Vagina (tissue), 2 donors: ENCODE measurements around the gene BSCL2. TPM values are rescaled to one million over a fixed set of nuclear protein-coding genes. Genes with fewer than 3 reads are reported as not detected.

ENCODE experiments used
- DNase-seq, 2 donors: peaks; one replicate each; pipeline ENCODE4 v3.0.0-alpha.2; 2017; ENCODE audit errors: extremely low spot score in 2 of 2
- H3K27ac ChIP-seq: fragments of 200-600 bp; sonication (generic); one replicate; pipeline ENCODE4 v1.5.1; 2019
- H3K27me3 ChIP-seq: fragments of 200-600 bp; sonication (generic); one replicate; pipeline ENCODE4 v1.5.1; 2019
- H3K36me3 ChIP-seq, 2 donors: fragments of 200-600 bp; sonication (generic); one replicate each; pipeline ENCODE4 v1.5.1; 2017 to 2019
- H3K4me1 ChIP-seq: fragments of 200-600 bp; sonication (generic); one replicate; pipeline ENCODE4 v1.5.1; 2019
- H3K4me3 ChIP-seq, 2 donors: fragments of 200-600 bp; sonication (generic); 1 replicate in 1 of 2; 2 replicates in 1 of 2; pipeline ENCODE4 v1.5.1; 2016 to 2019
- H3K9me3 ChIP-seq: fragments of 200-600 bp; sonication (generic); one replicate; pipeline ENCODE4 v1.5.1; 2019
- CTCF ChIP-seq, 3 experiments: fragments of 450-650 bp in 2 of 3; fragments of 200-600 bp in 1 of 3; sonication (generic) in 1 of 3; IDR thresholded peaks; one replicate each; pipeline ENCODE4 v1.5.1; 2017 to 2019; ENCODE audit warnings: antibody characterized with exemption in 3 of 3, mild to moderate bottlenecking in 2 of 3, moderate library complexity in 2 of 3
- POLR2A ChIP-seq, 2 donors: fragments of 450-650 bp; IDR thresholded peaks; one replicate each; pipeline ENCODE4 v1.6.1; 2017; ENCODE audit warnings: antibody characterized with exemption in 2 of 2, mild to moderate bottlenecking in 2 of 2, moderate library complexity in 2 of 2
- POLR2AphosphoS5 ChIP-seq, 2 donors: sonication (generic); formaldehyde crosslinking; IDR thresholded peaks; one replicate each; pipeline ENCODE4 v1.9.0; 2017; ENCODE audit warnings: antibody characterized with exemption in 2 of 2, mild to moderate bottlenecking in 2 of 2, low read depth in 1 of 2; ENCODE audit not compliant: insufficient read depth in 1 of 2
- intact Hi-C: fragments of 100-400 bp; cut with DNase I; formaldehyde crosslinking; loops from one replicate; pipeline ENCODE4 v1.15.1; 2023
- total RNA-seq: library from RNA; depleted of rRNA; stranded (reverse); fragments of >200 nt; gene quantifications from one replicate; pipeline ENCODE4 v1.2.3, GENCODE V29; 2016

The BSCL2 gene
- total RNA-seq, 1 donor from 2014 or later, result 74.9 TPM

GRCh38 chr11:62708793-62709192, 1.6 kb upstream of the BSCL2 start:
- intact Hi-C loops, result loop anchor here (10.0 kb wide), 1 partner anchor 314 kb away; no protein-coding TSS in a partner anchor
- Histone ChIP-seq H3K4me1 (peaks cover 45% of the 10 kb centered on the region), H3K4me3 (peak overlapping the region; percentile 44 to 63), H3K36me3 (peaks cover 0 to 26% of the 10 kb centered on the region in 2 donors), H3K27ac (peak overlapping the region; percentile 95), H3K27me3 (no peaks in the 10 kb centered on the region), H3K9me3 (no peaks in the 10 kb centered on the region)
- TF ChIP-seq POLR2AphosphoS5 (IDR thresholded peaks at IDR 0.05; ENCODE audit: insufficient read depth in 1 of 2, low read depth in 1 of 2) (no peak), CTCF (IDR thresholded peaks at IDR 0.05) (no peak), POLR2A (IDR thresholded peaks at IDR 0.05) (no peak)
- no peak for DNase-seq

- Histone ChIP-seq H3K27ac (peak overlapping the region; percentile 95), H3K4me1 (peaks cover 45% of the 10 kb centered on the region), H3K27me3 (no peaks in the 10 kb centered on the region), H3K4me3 (peak overlapping the region; percentile 44 to 63), H3K36me3 (peaks cover 0 to 22% of the 10 kb centered on the region in 2 donors), H3K9me3 (no peaks in the 10 kb centered on the region)
- no peak for DNase-seq
- intact Hi-C loops, result loop anchor here (10.0 kb wide), 1 partner anchor 314 kb away; no protein-coding TSS in a partner anchor
- no peak for TF ChIP-seq POLR2A (IDR thresholded peaks at IDR 0.05)
- no peak for TF ChIP-seq POLR2AphosphoS5 (IDR thresholded peaks at IDR 0.05; ENCODE audit: insufficient read depth in 1 of 2, low read depth in 1 of 2)
- no peak for TF ChIP-seq CTCF (IDR thresholded peaks at IDR 0.05)
Measured at GRCh38 chr11:62708392-62708791, 1.2 kb upstream of the BSCL2 start.

GRCh38 chr11:62706850-62707247, 375 bp downstream of the BSCL2 start:
- Histone ChIP-seq H3K36me3 (peaks cover 0 to 9% of the 10 kb centered on the region in 2 donors), H3K27ac (peak overlapping the region; percentile 85), H3K9me3 (no peaks in the 10 kb centered on the region), H3K27me3 (no peaks in the 10 kb centered on the region), H3K4me1 (peaks cover 45% of the 10 kb centered on the region), H3K4me3 (peak overlapping the region; percentile 55 to 62)
- intact Hi-C loops, result loop anchor here (10.0 kb wide), 1 partner anchor 312 kb away; no protein-coding TSS in a partner anchor
- TF ChIP-seq POLR2A (IDR thresholded peaks at IDR 0.05) (no peak), CTCF (IDR thresholded peaks at IDR 0.05) (no peak), POLR2AphosphoS5 (IDR thresholded peaks at IDR 0.05; ENCODE audit: insufficient read depth in 1 of 2, low read depth in 1 of 2) (no peak)
- no peak for DNase-seq

- DNase-seq, result peak in 1 of 2 donors; percentile 90
- TF ChIP-seq CTCF (IDR thresholded peaks at IDR 0.05) (no peak), POLR2AphosphoS5 (IDR thresholded peaks at IDR 0.05; ENCODE audit: insufficient read depth in 1 of 2, low read depth in 1 of 2) (peak; percentile 76 to 87), POLR2A (IDR thresholded peaks at IDR 0.05) (peak in 1 of 2 donors; percentile 25)
- intact Hi-C loops, result loop anchor here (10.0 kb wide), 1 partner anchor 311 kb away; no protein-coding TSS in a partner anchor
Measured at GRCh38 chr11:62705880-62706849, 1.1 kb downstream of the BSCL2 start.

More at GRCh38 chr11:62705880-62706849, 1.1 kb downstream of the BSCL2 start:
- Histone ChIP-seq H3K4me3 (peak overlapping the region; percentile 55 to 62), H3K9me3 (no peaks in the 10 kb centered on the region), H3K36me3 (peaks cover 0 to 2% of the 10 kb centered on the region in 2 donors), H3K27ac (peak overlapping the region; percentile 85), H3K4me1 (peaks cover 45% of the 10 kb centered on the region), H3K27me3 (no peaks in the 10 kb centered on the region)
